GM19043 (cell line): ENCODE measurements around the gene PTPMT1.

Experiments used
- ATAC-seq: cut with Tn5 transposase; IDR thresholded peaks from one replicate; pipeline ENCODE4 v1.9.1; 2021; ENCODE audit warnings: low read depth; ENCODE audit not compliant: unreplicated experiment

PTPMT1 gene

DNA sequence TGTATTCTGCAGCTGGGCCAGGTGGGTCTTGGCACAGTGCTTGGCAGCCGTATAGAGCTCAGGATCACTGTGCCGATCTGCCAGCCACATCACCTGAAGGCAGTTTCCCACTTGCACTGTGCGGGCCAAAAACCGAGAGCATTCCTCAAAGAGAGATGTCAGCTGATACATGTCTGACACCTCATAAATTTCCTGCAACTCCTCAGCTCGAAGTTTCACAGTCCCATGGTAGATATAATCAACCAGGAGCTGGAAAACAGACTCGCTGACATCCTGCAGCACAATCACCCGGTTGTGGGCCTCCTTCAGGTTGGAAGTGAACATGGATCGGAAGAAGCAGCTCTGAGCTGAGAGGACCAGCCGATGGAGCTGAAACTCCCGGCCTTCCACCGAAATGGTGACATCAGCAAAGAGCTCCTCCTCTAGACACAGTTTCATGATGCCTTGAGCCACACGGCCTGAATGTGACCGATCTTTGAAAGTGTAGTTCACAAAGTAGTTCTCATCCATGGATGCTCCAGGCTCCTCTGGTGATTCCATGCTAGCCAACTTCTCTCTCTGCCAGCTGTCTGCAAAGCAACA lies 12.2 kb downstream of the PTPMT1 start:
- no peak for ATAC-seq

DNA sequence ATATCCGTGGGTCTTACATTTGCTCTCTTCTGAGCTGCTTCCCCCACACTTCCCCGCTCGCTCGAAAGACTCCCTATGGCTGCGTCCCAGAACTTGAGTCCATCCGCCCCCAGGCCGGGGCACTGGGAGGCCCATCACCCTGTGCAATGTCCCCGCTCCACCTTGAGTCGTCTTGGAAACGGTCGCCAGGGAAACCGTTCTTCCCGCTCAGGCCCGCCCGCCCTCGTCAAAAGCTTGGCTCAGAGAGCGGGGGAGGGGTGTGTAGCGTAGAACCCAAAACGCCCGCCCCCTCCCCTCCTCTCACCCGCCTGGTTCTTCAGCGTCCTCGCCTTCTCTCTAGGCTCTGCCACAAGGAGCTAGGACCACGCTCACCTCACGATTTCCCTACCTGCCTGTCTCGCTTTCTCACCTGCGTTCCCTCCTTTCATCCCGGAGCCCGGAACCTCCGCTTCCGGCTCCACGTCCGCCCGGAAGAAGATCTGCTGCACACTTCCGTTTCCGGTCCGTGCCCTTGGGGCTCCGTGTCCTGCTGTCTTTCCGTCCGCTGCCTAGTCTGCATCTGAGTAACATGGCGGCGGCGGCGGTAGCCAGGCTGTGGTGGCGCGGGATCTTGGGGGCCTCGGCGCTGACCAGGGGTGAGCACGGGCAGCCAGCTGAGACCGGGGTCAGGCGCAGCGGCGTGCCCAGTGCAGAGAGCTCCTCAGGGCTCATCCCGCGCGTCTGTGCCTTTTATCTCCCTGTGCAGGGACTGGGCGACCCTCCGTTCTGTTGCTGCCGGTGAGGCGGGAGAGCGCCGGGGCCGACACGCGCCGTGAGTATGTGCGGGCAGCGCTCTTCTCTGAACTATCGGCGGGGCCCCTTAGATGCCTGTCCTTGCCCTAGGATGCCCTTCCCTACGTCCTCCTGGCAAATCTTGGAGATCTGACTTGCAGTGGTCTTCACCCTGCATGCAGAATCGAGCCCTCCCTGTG lies 13.4 kb downstream of the PTPMT1 start, which contains the start of the genes KBTBD4 and NDUFS3:
Gene KBTBD4, minus strand, starts transcription at position 447 of the 971 bp plus-strand sequence. Its CDS starts 19 bp downstream, at position 428.
Gene NDUFS3, plus strand, starts transcription at position 551 of the 971 bp plus-strand sequence. Its CDS starts 18 bp downstream, at position 569.
- peak; percentile 95 for ATAC-seq

DNA sequence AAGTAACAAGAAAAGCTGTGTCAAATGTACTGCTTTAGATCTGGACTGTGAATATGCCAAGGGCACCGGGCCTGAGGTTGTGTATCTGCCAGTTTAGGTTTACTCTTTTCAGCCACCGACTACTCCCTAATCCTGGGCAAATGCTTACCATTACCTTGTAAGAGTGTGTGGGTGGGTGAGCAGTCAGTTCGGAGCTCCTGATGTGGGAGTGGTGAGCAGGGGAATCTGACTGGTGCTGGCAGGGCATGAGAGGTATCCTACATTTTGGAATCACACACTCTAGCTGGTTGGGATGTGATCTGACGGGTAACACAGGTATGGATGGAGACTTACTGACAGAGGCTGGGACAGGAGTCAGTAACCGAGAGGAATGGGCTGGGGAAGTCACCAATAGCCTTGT lies 18.4 kb downstream of the PTPMT1 start:
- ATAC-seq: no peak

DNA sequence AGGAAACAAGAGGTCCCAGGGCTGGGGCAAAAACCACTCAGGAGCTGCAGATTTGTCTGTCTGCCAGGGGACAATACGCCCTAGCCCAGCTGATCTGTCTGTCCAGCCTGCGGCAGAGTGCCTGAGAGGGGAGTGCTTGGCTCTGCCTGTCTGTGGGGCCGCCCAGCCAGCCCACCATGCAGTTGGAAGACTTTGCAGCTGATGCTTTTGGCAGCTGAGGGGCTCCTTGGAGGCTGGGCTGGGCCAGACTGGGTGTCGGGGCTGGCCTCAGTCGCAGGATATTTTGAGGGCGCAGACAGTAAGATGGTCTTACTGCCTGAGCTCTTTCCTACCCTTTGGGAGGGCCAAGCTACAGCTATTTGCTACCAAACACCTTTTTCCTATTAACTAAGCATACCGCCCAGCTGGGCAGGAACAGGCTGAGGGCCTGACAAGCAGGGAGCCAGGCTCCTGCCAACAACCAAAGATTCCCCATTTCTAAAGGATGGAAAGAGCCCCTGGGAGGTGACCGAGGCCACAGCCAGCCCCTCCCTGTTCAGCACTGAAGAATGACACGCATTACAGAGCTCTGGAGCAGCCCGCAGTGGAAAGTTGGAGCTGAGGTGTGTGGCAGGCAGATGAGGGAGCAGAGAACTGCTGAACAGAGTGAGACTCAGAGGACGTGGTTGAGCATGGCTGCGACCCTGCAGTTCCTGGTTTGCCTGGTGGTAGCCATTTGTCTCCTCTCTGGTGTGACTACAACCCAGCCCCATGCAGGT lies 20.9 kb downstream of the PTPMT1 start, which contains the start of gene FAM180B:
Gene FAM180B, plus strand, starts transcription at position 581 of the 758 bp plus-strand sequence. Its CDS starts 91 bp downstream, at position 672.
- no peak for ATAC-seq

DNA sequence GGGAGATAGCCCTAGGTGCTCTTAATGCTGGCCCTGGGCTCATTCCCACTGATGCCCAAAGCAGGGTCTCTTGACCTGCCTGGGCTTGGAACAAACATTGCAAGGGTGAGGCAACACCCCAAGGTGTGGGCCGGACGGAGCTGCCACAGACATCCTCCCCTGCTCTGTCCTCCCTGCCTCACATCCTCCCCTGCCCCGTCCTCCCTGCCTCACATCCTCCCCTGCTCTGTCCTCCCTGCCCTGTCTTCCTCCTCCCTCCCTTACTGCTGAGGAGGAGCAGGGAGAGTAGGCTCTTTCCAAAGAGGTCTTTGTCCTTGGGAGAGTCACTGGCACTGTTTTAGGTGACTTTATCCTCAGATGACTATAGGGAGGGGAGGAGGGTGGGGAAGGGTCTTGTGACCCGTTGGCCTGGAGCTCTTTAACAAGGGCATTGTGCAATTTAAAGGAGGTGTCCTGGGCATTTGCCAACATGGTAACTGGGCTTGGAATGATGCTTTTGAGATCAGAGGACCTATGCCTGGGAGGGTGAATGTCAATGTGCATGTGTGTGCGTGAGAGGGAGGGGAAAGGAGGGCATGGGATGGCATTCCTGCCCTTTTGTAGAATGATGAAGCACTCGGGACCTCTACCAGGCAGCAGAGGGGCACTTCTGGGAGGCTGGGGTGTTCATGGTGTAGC lies 21.8 kb downstream of the PTPMT1 start:
- ATAC-seq: no peak

DNA sequence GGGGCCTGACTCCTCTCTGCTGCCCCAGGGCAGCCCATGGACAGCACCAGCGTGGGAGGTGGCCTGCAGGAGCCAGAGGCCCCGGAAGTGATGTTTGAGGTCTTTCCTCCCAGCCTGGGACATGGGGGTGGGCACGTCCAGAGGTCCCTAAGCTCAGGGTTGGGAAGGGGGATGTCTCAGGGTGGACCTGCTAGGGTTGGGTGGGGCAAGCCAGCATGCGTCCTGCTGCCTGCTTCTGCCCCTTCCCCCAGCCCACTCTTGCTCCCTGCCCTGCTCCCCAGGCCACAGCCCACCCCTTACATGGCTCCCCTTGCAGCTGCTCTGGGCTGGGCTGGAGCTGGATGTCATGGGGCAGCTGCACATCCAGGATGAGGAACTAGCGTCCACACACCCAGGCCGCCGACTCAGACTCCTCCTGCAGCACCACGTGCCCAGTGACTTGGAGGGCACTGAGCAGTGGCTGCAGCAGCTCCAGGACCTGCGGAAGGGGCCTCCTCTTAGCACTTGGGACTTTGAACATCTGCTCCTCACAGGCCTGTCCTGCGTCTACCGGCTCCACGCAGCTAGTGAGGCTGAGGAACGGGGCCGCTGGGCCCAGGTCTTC lies 22.4 kb downstream of the PTPMT1 start:
- no peak for ATAC-seq

DNA sequence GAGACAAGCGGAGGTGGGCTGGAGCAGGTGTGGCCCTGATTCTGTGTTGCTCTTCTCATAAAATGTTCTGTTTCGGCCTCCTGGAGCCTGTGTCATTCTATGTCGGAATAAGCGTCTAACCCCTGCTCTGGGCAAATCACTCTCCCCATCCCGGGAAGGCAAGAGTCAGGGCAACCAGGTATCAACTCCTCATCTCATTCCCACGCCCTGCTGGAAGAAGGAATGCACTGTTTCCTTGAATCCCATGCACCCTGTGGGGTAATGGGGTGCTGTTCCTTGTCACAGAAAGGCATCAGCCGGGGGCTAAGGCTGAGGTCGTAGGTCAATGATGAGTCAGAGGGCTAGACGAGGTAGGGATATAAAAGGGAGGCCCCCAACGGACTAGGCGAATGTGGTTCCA lies 23.7 kb downstream of the PTPMT1 start:
- no peak for ATAC-seq

DNA sequence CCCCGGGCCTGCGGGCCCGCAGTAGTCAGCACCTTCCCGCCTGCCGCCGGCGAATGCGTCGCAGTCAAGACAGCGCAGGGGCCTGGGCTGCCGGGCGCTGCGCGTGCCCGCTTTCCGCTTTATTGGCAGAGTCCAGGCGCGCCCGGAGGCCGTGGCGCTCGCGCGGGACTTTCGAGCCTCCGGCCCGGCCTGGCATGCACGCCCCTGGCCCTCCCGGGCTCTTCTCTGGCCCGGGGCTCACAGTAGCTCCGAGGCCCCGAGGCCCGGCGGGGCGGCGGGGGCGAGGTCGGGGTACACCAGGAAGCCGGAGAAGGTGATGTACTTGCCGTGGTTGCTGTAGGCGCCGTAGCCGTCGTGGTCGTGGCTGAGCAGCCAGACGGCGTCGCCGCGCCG lies 24.2 kb downstream of the PTPMT1 start:
- no peak for ATAC-seq

DNA sequence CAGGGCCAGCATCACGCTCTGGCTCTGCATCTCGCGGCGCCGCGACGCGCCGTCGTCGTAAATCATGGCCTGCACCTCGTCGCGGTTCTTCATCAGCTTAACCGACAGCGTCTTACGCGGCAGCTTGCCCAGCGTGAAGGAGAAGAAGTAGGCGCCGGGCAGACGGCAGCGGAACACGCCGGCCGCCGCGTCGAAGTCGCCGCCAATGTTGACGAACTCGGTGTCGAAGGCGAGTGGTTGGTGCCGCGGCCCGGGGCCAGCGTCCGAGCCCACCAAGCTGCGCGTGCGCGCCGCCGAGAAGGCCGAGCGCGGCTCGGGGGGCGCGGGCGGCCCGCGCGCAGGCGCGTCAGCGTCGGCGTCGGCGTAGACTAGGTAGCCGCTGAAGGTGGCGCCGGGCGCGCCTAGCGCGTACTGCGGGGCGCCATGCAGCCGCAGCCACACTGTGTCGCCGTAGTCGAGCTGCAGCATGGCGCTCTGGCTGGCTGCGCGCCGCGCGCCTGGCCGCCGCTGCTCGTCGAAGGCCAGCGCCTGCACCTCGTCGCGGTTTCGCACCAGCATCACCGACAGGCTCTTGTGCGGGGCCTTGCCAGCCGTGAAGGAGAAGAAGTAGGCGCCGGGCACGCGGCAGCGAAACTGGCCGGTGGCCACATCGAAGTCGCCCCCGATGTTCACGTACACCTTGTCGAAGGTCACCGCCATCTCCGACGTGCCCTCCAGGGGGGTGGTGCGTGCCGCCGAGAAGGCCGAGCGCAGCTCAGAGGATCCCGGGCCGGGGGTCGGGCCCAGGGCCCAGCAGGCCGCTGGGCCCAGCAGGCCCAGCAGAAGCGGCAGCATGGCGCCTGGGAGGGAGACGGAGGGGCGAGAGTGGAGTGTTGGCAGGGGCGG lies 24.8 kb downstream of the PTPMT1 start:
- ATAC-seq: no peak

DNA sequence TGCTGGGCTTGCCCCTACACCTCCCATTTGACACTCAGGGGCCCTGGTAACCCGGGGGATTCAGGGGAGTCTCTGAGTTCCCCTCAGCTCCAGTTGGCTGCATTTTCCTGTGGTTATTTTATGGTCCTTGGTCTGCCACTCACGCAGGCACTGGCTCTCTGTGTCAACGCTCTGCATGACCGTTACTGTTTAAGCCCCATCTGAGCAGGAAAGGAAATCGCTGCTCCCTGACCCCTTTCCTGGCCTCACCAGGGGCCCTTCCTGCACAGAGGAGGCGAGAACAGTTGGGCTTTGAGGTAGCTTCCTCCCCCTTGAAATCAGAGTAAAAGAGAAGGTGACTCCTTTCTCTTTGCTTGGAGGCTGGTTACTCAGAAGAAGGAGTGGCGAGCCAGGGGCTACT lies 26.4 kb downstream of the PTPMT1 start:
- ATAC-seq: no peak

DNA sequence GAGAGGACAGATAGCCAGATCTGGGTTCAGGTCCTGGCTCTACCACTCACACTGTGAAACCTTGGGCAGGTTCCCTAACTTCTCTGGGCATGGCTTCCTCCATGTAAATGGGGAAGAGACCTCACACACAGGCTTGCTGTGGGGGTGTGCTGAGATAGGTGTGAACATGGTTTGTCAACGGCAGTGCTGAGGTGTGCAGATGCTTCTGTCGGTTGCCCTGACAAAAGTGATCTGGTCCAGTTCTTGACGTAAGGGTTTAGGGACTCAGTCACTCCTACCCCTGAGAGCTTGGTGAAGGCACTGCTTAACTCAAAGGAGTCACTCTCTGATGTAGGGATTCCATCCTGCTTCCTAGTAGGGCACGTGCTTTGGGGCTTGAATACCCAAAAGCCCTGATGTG lies 26.9 kb downstream of the PTPMT1 start:
- no peak for ATAC-seq

DNA sequence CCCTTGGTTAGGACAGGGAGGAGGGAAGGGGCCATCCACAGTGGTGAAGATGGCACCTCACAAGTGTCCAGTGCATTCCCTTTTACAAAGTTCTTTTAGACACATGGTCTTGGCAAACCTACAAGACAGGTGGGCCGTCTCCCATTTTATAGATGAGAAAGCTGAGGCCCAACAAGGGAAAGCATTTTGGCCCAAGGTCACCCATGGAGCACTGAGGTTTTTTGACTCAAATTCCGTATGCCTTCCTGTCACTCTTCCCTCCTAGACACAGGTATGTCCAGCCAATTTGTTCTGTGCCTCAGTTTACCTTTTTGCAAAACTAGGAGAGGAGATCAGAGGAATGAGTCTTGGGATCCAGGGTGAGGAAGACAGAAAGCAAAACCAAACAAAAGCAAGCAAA lies 27.6 kb downstream of the PTPMT1 start:
- no peak for ATAC-seq

DNA sequence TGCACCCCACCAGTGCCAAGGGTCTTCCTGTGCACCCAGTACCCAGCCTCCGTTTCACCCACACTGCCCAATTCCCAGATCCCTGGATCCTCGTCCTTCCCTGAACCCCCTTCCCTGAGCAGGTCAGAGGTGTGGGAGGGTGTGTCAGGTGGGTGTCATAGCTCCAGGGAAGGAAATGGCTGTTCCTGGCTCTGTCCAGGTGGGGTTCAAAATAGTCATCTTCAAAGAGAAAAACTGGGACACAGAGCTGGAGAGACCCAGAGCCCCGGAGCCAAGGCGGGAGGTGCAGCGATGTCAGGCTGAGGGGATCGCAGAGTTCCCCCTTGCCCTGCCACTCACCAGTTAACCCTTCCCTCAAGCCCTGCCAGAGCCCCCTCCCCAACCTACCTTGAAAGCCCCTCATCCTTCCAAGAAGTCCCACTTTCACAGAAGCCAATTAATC lies 28.1 kb downstream of the PTPMT1 start:
- no peak for ATAC-seq

DNA sequence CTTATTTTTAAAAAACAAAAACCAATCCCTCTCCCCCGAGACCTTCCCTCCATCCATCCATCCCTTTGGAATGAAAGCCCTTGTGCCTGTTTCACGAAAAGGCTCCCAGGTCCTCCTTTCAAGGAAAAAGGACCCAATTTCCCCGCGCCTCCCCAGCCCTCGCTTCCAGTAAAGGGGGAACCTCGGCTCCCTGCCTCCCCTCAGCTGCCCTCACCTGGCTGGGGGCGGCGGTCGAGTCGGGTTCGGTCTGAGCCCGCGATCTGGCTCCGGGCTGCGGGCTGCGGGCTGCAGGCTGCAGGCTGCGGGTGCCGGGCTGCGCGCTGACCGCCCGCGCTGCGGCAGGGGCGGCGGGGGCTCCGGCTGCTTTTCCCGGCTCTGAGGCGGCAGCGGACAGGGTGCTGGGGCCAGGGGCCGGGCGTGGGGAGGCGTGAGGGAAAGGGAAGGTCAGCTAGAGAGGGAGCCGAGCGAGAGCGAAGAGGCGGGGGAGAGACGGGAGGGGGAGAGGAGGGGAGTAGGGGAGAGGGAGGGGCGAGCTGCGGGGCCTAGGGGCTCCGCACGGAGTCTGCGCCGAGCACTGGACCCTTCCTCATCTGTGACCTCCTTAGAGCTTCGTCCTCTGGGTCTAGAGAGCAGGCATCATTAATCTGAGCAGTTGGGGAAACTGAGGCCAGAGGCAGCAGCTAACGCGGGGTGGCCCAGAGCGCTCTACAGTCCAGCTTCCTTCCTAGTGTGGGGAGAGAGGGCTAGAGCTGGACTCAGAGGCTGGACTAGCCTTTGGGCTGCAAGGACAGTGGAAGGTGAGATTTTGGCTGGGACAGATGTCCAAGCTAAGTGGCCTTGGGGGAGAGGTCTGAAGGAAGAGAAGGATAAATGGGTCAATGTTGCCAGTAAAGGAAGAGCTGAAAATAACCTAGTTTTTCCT lies 28.8 kb downstream of the PTPMT1 start, which contains the start of gene C1QTNF4:
Gene C1QTNF4, minus strand, starts transcription at position 478 of the 922 bp plus-strand sequence. CDS start 3,601 bp downstream, outside the sequence.
- no peak for ATAC-seq

DNA sequence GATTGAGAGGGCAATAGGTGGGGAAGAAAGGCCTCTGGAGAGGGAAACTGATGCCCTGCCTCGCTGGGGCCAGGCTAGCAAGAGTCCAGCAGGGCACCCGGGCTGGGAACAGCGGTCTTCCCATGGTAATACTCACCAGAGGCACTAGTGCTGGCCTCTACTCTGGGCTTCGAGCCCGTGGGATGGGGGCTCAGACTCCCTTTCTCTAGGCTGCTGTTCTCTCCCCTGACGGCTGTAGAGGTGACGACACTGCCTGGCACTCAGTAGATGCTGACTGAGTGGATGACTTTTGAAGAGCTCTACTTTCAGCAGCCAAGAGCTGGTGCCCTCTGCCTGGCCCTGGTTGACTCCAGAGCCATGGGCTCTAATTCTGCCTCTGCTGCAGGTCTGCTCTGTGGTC lies 29.6 kb downstream of the PTPMT1 start:
- ATAC-seq: no peak

DNA sequence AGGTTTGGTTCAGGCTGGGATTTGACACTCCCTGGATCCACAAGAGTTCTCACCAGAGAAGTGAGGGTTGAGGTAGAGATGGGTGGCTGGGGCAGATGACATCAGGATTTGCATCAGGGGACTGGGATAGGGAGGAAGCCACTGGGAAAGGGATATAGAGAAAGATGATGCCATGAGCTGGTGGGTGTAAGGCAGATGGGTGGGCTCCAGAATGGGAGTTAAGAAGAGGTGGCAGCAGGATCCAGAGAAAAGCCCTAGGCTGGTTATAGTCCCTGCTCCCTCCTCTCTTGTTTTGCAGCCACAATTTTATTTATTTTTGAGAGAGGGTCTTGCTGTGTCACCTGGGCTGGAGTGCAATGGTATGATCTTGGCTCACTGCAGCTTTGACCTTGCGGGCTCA lies 30.6 kb downstream of the PTPMT1 start:
- no peak for ATAC-seq

DNA sequence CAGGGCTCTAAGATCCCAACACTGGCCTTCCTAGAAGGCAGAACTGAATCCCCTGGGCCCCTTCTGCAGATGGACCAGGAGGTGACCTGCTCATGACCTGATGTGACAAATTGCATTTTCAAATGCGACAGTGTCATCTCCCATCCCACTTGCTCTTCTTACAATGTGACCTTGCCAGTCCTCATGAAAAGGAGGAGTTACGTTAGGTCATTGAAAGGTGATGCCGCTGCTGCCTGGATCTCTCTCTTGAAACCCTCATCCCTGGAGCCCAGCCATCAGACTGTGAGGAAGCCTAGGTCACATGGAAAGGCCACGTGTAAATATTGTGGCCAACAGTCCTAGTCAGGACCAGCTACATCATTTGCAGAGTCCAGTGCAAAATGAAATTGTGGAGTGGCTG lies 34.5 kb downstream of the PTPMT1 start:
- no peak for ATAC-seq

DNA sequence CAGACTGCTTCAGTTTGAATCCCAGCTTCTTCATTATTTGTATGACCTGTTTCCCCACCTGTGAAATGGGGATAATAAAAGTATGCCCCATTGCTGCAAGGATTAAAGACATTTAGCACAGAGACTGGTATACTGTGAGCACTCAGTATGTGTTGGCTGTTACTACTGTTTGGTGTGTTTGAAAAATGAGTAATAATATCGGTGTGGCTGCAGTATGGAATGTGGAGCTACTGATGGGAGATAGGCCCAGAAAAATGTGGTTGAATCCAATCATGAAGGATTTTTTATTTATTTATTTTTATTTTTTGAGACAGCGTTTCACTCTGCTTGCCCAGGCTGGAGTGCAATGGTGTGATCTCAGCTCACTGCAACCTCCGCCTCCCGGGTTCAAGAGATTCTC lies 37.9 kb downstream of the PTPMT1 start:
- no peak for ATAC-seq
